ENCODE results near the gene CARD19.
A peak's percentile ranks its signal among the peaks of the same experiment; 100 is the strongest.

Gene CARD19

DNA sequence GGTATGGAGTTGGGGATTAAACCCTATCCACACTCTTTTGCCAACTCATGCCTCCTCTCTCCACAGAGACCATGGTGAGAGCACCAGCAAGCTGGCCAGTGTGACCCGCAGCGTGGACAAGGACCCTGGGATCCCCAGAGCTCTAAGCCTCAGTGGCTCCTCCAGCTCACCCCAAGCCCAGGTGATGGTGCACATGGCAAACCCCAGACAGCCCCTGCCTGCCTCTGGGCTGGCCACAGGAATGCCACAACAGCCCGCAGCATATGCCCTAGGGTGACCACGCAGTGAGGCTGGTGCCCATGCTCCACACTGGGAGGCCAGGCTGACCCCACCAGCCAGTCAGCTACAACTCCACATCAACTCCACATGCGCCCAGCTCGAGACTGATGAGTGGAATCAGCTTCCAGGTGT is 11.5 kb upstream of the CARD19 start:
- Histone ChIP-seq H3K9me3 (replicated peaks in 1 of 2; ENCODE audit: control insufficient read depth in 2 of 2, insufficient read depth in 1 of 2, low read depth in 1 of 2, low read length in 2 of 2) (peaks cover 0 to 1% of the 10 kb centered on the region in 2 donors), H3K36me3 (replicated peaks in 1 of 2; ENCODE audit: control insufficient read depth in 2 of 2, insufficient read depth in 2 of 2, low read length in 2 of 2) (no peaks in the 10 kb centered on the region), H3K9ac (ENCODE audit: low read depth, low read length, poor library complexity) (peak overlapping the region; percentile 63), H3K18ac (ENCODE audit: low read length) (peak overlapping the region; percentile 68), H3K4ac (ENCODE audit: low read length) (peak overlapping the region; percentile 69), H3K79me1 (ENCODE audit: low read depth, low read length) (no peaks in the 10 kb centered on the region), H2BK15ac (ENCODE audit: low read length) (peak overlapping the region; percentile 52), H3K27me3 (ENCODE audit: control insufficient read depth in 3 of 3, insufficient read depth in 3 of 3, low read depth in 1 of 3, low read length in 3 of 3) (peaks cover 0 to 3% (median 0%) of the 10 kb centered on the region in 3 experiments), H2BK120ac (ENCODE audit: low read depth, low read length) (no peak overlapping the region), H3K4me3 (ENCODE audit: low read length in 2 of 2) (no peak overlapping the region), H4K91ac (ENCODE audit: low read depth, low read length, poor library complexity) (no peak overlapping the region), H2AK5ac (ENCODE audit: low read depth, low read length) (peak overlapping the region; percentile 60), H3K4me2 (ENCODE audit: insufficient read depth, low read length, poor library complexity, severe bottlenecking) (no peak overlapping the region), H3K4me1 (ENCODE audit: control insufficient read depth in 2 of 2, insufficient read depth in 1 of 2, low read depth in 1 of 2, low read length in 2 of 2) (no peaks in the 10 kb centered on the region), H3K14ac (ENCODE audit: low read length) (peak overlapping the region; percentile 47), H3K27ac (replicated peaks; ENCODE audit: low read length) (no peak overlapping the region), H3K23ac (ENCODE audit: low read depth, low read length, poor library complexity) (peak overlapping the region; percentile 76), H2BK5ac (ENCODE audit: low read length) (no peak overlapping the region), H2AFZ (ENCODE audit: low read length) (no peak overlapping the region), H4K8ac (ENCODE audit: low read depth, low read length) (no peak overlapping the region), H2BK12ac (ENCODE audit: low read length) (no peak overlapping the region)
- no CpG with 5 or more reads among the region's 6 CpGs for WGBS, 2 donors (ENCODE audit: extremely low coverage in 2 of 2, insufficient read length in 2 of 2, insufficient replicate concordance in 1 of 2)
- DNase-seq (ENCODE audit: low spot score), result no peak

DNA sequence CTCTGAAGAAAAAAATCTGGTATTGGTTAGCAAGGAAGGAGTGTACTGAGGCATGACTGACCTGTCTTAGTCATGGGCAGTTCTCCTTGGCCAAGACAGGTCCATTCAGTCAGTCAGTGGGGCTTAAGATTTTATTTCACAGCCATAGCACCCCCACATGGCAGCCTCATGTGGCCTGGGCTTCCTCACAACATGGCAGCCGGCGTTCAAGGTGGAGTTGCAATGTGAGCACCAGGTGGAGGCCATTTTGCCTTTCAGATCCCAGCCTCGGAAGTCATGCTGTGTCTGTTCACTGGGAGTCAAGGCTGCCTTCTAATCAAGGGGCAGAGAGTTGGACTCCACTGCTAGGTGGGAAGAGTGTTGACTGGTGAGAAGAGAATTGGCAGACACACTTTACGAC is 10.3 kb upstream of the CARD19 start:
- Histone ChIP-seq H3K4ac (ENCODE audit: low read length) (no peak overlapping the region), H3K36me3 (replicated peaks in 1 of 2; ENCODE audit: control insufficient read depth in 2 of 2, insufficient read depth in 2 of 2, low read length in 2 of 2) (no peaks in the 10 kb centered on the region), H3K14ac (ENCODE audit: low read length) (no peak overlapping the region), H4K8ac (ENCODE audit: low read depth, low read length) (no peak overlapping the region), H3K4me1 (ENCODE audit: control insufficient read depth in 2 of 2, insufficient read depth in 1 of 2, low read depth in 1 of 2, low read length in 2 of 2) (no peaks in the 10 kb centered on the region), H3K18ac (ENCODE audit: low read length) (peak overlapping the region; percentile 41), H2BK12ac (ENCODE audit: low read length) (no peak overlapping the region), H3K4me3 (ENCODE audit: low read length in 2 of 2) (no peak overlapping the region), H4K91ac (ENCODE audit: low read depth, low read length, poor library complexity) (no peak overlapping the region), H3K79me1 (ENCODE audit: low read depth, low read length) (no peaks in the 10 kb centered on the region), H2BK120ac (ENCODE audit: low read depth, low read length) (no peak overlapping the region), H2BK15ac (ENCODE audit: low read length) (no peak overlapping the region), H3K9me3 (replicated peaks in 1 of 2; ENCODE audit: control insufficient read depth in 2 of 2, insufficient read depth in 1 of 2, low read depth in 1 of 2, low read length in 2 of 2) (peaks cover 0 to 1% of the 10 kb centered on the region in 2 donors), H2AK5ac (ENCODE audit: low read depth, low read length) (no peak overlapping the region), H3K27me3 (ENCODE audit: control insufficient read depth in 3 of 3, insufficient read depth in 3 of 3, low read depth in 1 of 3, low read length in 3 of 3) (peaks cover 0 to 3% (median 0%) of the 10 kb centered on the region in 3 experiments), H2BK5ac (ENCODE audit: low read length) (no peak overlapping the region), H3K9ac (ENCODE audit: low read depth, low read length, poor library complexity) (no peak overlapping the region), H3K4me2 (ENCODE audit: insufficient read depth, low read length, poor library complexity, severe bottlenecking) (no peak overlapping the region), H2AFZ (ENCODE audit: low read length) (no peak overlapping the region), H3K23ac (ENCODE audit: low read depth, low read length, poor library complexity) (no peak overlapping the region), H3K27ac (replicated peaks; ENCODE audit: low read length) (no peak overlapping the region)
- WGBS, 2 donors (ENCODE audit: extremely low coverage in 2 of 2, insufficient read length in 2 of 2, insufficient replicate concordance in 1 of 2), result no CpG with 5 or more reads among the region's 4 CpGs
- no peak for DNase-seq (ENCODE audit: low spot score)

DNA sequence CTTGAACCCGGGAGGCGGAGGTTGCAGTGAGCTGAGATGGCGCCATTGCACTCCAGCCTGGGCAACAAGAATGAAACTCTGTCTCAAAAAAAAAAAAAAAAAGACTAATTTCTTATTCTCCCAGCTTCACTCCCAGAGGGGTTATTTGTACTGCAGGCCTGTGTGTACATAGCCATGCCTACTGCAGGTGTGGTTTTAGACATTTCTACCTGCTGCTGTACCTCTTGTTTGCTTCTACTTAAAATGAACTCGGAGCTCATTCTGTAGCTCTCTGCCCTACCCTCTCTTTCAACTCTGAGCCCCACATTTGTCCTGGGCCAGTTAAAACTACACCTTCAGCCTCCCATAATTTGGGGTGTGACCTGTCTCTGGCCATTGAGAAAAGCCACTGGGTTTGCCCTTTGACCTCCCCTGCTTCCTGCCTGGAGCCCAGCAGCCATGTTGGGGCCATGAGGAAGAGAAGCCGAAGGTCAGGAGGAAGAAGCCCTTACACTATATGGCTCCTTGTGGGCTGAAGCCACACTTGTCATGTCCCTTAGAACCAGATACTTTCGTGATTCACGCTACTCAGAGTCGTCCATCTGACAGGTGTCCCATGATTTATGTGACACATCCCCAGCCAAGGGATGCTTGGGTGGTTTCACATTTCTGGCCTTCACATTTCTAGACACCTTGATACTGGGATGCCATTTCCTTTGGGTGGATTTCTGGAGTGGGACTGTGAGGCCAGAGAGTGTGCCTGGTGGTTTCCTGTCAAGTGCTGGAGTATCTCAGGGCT is 9.4 kb upstream of the CARD19 start:
- H3K79me1 ChIP-seq (ENCODE audit: low read depth, low read length), result no peaks in the 10 kb centered on the region
- WGBS, 2 donors (ENCODE audit: extremely low coverage in 2 of 2, insufficient read length in 2 of 2, insufficient replicate concordance in 1 of 2), result no CpG with 5 or more reads among the region's 8 CpGs
- no peak overlapping the region for H2AFZ ChIP-seq (ENCODE audit: low read length)
- H3K27ac ChIP-seq (replicated peaks; ENCODE audit: low read length), result no peak overlapping the region
- H2BK120ac ChIP-seq (ENCODE audit: low read depth, low read length), result no peak overlapping the region
- peaks cover 0 to 3% (median 0%) of the 10 kb centered on the region in 3 experiments for H3K27me3 ChIP-seq (ENCODE audit: control insufficient read depth in 3 of 3, insufficient read depth in 3 of 3, low read depth in 1 of 3, low read length in 3 of 3)
- H3K18ac ChIP-seq (ENCODE audit: low read length), result no peak overlapping the region
- H2BK15ac ChIP-seq (ENCODE audit: low read length), result no peak overlapping the region
- H4K8ac ChIP-seq (ENCODE audit: low read depth, low read length), result no peak overlapping the region
- no peak overlapping the region for H4K91ac ChIP-seq (ENCODE audit: low read depth, low read length, poor library complexity)
- H3K4me2 ChIP-seq (ENCODE audit: insufficient read depth, low read length, poor library complexity, severe bottlenecking), result no peak overlapping the region
- peaks cover 0 to 1% of the 10 kb centered on the region in 2 donors for H3K9me3 ChIP-seq (replicated peaks in 1 of 2; ENCODE audit: control insufficient read depth in 2 of 2, insufficient read depth in 1 of 2, low read depth in 1 of 2, low read length in 2 of 2)
- H3K23ac ChIP-seq (ENCODE audit: low read depth, low read length, poor library complexity), result no peak overlapping the region
- H2BK5ac ChIP-seq (ENCODE audit: low read length), result no peak overlapping the region
- no peak overlapping the region for H2BK12ac ChIP-seq (ENCODE audit: low read length)
- H3K4me1 ChIP-seq (ENCODE audit: control insufficient read depth in 2 of 2, insufficient read depth in 1 of 2, low read depth in 1 of 2, low read length in 2 of 2), result peaks cover under 1 to 2% of the 10 kb centered on the region in 2 donors
- DNase-seq (ENCODE audit: low spot score), result no peak
- no peak overlapping the region for H3K4ac ChIP-seq (ENCODE audit: low read length)
- no peak overlapping the region for H3K9ac ChIP-seq (ENCODE audit: low read depth, low read length, poor library complexity)
- H3K14ac ChIP-seq (ENCODE audit: low read length), result no peak overlapping the region
- no peak overlapping the region for H3K4me3 ChIP-seq (ENCODE audit: low read length in 2 of 2)
- H2AK5ac ChIP-seq (ENCODE audit: low read depth, low read length), result no peak overlapping the region
- no peaks in the 10 kb centered on the region for H3K36me3 ChIP-seq (replicated peaks in 1 of 2; ENCODE audit: control insufficient read depth in 2 of 2, insufficient read depth in 2 of 2, low read length in 2 of 2)

DNA sequence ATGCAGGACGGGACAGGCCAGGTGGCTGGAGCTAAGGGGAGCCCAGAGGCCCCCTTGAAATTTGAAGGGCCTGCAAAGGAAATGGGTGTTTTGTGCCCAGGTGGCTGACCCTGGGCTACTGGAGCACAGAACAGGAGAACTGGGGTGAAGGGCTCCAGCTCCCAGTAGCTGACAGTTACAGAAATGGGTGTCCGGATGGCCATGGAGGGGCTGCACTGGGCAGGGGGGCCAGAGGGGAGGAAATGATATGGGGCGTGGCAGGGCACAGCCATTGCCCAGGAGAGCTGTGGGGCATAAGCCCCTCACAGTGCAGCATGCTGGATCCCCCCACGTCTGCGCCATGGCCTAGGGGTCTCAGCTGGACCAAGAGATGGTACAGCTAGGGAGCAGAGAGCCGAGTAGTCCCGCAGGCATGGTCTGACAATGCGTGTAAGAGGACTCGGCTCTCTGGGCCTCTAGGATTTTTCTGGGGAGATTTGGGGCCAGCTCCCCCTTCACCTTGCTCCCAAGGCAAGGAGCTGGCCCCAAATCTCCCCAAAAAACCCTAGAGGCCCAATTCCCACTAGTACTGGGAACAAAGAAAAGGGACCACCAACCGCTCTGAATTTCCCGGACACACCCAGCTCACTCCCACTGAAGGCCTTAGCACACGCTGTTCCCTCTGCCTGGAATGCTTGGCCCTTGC is 7.9 kb upstream of the CARD19 start:
- Histone ChIP-seq H3K4me1 (ENCODE audit: control insufficient read depth in 2 of 2, insufficient read depth in 1 of 2, low read depth in 1 of 2, low read length in 2 of 2) (peaks cover 1 to 5% of the 10 kb centered on the region in 2 donors), H2BK12ac (ENCODE audit: low read length) (no peak overlapping the region), H4K8ac (ENCODE audit: low read depth, low read length) (no peak overlapping the region), H3K9me3 (replicated peaks in 1 of 2; ENCODE audit: control insufficient read depth in 2 of 2, insufficient read depth in 1 of 2, low read depth in 1 of 2, low read length in 2 of 2) (peaks cover 0 to 1% of the 10 kb centered on the region in 2 donors), H3K9ac (ENCODE audit: low read depth, low read length, poor library complexity) (no peak overlapping the region), H3K14ac (ENCODE audit: low read length) (no peak overlapping the region), H2AK5ac (ENCODE audit: low read depth, low read length) (peak overlapping the region; percentile 54), H2BK120ac (ENCODE audit: low read depth, low read length) (no peak overlapping the region), H3K4me3 (ENCODE audit: low read length in 2 of 2) (no peak overlapping the region), H2BK5ac (ENCODE audit: low read length) (peak overlapping the region; percentile 17), H3K4me2 (ENCODE audit: insufficient read depth, low read length, poor library complexity, severe bottlenecking) (no peak overlapping the region), H3K23ac (ENCODE audit: low read depth, low read length, poor library complexity) (no peak overlapping the region), H3K79me1 (ENCODE audit: low read depth, low read length) (no peaks in the 10 kb centered on the region), H3K36me3 (replicated peaks in 1 of 2; ENCODE audit: control insufficient read depth in 2 of 2, insufficient read depth in 2 of 2, low read length in 2 of 2) (no peaks in the 10 kb centered on the region), H3K4ac (ENCODE audit: low read length) (no peak overlapping the region), H2BK15ac (ENCODE audit: low read length) (no peak overlapping the region), H3K27me3 (ENCODE audit: control insufficient read depth in 3 of 3, insufficient read depth in 3 of 3, low read depth in 1 of 3, low read length in 3 of 3) (peaks cover 0 to 3% (median 0%) of the 10 kb centered on the region in 3 experiments), H3K27ac (replicated peaks; ENCODE audit: low read length) (no peak overlapping the region), H2AFZ (ENCODE audit: low read length) (no peak overlapping the region), H3K18ac (ENCODE audit: low read length) (peak overlapping the region; percentile 35), H4K91ac (ENCODE audit: low read depth, low read length, poor library complexity) (no peak overlapping the region)
- no CpG with 5 or more reads among the region's 12 CpGs for WGBS, 2 donors (ENCODE audit: extremely low coverage in 2 of 2, insufficient read length in 2 of 2, insufficient replicate concordance in 1 of 2)
- no peak for DNase-seq (ENCODE audit: low spot score)
